ENCODE measurements around the gene HDHD2. TPM values are rescaled to one million over a fixed set of nuclear protein-coding genes. Genes with fewer than 3 reads are reported as not detected.
"Not testable (repeated sequence)": the region's sequence is repeated elsewhere in the genome, so short reads cannot be mapped to it uniquely, and the experiment has no call there.

Gene HDHD2, protein sequence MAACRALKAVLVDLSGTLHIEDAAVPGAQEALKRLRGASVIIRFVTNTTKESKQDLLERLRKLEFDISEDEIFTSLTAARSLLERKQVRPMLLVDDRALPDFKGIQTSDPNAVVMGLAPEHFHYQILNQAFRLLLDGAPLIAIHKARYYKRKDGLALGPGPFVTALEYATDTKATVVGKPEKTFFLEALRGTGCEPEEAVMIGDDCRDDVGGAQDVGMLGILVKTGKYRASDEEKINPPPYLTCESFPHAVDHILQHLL
- total RNA-seq = 28.5 TPM

DNA sequence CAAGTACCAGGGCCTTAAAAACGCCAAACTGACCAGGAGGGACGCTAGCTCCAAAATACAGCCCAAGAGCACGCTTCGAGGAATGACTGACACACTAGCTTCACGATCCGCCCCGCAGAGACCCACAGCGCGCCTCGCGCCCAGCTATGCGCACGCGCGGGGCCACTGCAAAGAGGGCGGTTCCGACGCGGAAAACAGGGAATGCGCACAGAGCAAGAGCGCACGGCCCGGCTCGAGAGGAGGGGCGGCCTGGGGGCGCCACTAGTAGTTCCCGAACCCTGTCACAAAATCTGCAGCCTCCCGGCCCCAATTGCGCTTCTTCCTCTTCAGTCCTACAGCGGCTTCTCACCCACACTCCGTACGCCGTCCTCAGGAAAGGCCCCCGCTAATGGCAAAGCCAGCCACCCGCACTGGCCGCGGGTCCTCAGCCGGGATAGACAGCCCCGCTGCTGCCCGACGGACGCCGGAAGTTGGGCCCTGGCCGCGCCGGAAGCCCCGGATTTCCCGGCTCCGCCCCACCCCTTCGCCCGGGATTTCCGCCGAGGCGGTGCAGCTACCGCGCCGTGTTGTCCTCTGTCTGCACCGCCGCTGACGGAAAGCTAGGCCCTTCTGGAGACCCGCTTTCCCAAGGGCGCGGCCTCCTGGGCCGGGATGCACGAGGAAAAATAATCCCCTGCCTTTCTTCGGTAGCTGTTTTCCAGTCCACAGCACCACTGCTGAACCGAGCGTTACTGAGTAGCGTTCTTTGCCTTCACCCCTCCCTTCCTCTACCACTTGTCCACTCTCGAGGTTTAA lies at the start of gene HDHD2:
Gene HDHD2, minus strand, starts transcription at position 472 of the 795 bp plus-strand sequence. CDS start 14,061 bp downstream, outside the sequence.
- peak; percentile 91 for ATAC-seq

DNA sequence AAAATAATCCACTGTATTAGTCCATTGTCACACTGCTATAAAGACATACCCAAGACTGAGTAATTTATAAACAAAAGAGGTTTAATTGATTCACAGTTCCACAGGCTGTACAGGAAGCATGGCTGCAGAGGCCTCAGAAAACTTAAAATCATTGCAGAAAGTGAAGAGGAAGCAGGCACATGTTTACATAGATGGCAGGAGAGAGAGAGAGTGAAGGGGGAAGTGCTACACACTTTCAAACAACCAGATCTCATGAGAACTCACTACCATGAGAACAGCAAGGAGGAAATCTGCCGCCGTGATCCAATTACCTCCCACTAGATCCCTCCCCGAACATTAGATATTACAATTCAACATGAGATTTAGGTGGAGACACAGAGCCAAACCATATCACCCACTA lies 45.7 kb upstream of the HDHD2 start:
- peak; percentile 52 for ATAC-seq

DNA sequence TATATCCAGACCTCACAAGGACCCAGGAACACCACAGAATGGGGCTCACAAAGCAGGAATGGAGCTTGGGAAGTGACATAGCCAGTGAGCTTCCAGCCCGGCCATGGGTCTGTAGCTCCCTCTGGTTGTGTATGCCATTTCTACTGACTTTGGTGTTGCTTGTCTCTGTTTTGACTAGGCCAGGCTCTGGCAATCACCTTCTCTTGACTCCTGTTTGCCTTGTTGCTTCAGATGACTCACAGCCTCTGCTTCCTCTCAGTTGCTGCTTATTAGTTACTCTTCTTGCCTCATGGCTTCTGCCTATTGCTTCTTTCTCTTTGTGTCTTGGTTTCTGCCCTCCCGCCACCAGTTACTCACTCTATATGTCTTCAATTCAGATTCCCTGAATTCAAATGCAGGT lies 41.7 kb upstream of the HDHD2 start:
- peak; percentile 64 for ATAC-seq

DNA sequence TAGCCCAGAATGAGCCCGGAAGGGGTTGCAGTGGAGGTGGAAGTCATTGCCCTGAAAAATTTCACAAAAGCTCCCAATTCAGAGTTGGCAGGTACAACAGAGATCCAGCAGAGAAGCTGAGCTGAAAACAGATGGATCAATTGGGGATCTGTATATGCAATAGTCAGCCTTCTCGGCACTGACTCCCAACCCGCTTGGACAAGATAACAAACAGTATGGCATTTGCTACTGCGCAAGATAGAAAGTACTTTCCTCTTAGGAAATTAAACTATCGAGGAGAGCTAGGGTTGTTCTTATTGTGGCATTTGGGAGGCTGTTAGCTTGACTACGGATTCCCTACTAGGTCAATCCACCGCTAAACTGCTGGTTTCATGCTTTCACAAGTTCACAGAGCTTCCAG lies 37.4 kb upstream of the HDHD2 start:
- no peak for ATAC-seq

DNA sequence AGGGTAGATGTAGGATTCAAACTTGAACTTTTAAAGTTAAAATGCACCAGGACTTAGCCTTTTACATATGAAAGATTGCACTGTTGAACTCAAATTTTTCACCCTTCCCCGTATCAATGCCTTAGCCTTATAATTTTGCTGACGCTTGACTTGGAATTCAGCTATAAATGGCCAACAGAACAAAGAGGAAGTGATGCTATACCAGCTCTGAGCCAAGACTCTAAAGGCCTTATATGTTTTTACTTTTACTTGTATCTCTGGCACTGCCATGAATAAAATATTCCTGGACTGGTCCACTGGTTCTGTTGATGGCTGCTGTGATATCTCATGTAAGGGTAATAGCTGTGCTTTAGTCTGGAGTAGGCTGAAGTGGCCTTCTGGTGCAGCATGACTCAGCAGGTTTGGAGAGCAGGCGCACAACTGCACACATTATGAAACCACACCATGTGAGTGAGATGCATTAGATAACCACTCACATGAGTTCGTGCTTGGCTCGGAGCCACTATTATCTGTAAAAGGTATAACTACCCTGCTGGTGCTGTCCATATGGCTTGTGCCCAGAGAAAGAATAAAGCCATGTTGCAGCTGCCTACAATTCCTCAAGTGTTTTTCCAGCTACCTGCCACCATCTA lies 34.2 kb upstream of the HDHD2 start:
- peak; percentile 51 for ATAC-seq

DNA sequence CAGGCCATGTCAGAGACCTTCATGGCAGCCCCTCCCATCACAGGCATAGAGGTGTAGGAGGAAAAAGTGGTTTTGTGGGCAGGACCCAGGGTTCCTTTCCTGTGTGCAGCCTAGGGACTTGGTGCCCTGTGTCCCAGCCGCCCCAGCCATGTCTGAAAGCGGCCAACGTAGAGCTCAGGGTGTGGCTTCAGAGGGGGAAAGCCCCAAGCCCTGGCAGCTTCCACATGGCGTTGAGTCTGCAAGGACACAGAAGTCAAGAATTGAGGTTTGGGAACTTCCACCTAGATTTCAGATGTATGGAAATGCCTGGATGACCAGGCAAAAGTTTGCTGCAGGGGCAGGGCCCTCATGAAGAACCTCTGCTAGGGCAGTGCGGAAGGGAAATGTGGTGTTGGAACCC lies 31.9 kb upstream of the HDHD2 start:
- not testable (repeated sequence) for ATAC-seq

DNA sequence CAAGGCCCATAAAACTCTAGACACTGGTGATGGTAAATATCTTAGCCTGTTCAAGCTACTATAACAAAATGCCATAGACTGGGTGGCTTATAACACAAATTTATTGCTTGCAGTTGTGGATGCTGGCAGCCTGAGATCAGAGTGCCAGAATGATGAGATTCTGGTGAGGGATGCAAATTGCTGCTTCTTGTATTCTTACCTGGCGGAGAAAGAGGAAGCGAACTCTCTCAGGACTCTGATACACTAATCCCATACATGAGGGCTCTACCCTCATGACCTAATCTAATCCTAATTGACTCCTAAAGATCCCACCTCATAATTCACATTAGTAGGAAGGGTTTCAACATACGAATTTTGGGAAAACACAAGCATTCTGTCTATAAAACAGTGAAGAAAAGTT lies 30.5 kb upstream of the HDHD2 start:
- no peak for ATAC-seq

DNA sequence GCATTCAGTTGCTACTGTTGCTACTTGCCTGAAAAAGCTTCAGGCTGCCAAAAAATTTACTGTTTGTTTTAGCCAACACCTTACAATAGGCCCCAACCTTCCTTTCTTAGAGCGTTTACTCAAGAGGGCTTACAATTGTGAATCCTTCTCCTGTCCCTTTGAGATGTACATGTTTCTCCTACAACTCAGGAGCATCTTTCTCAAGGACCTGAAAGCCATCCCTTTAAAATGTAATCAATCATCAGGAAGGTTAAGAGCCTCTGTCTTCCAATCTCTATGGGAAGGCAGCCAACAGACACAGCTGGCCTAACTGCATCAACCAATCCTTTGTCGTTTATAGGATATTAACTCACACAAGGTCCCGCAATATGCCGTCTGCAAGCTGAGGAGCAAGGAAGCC lies 29.2 kb upstream of the HDHD2 start:
- ATAC-seq = no peak

DNA sequence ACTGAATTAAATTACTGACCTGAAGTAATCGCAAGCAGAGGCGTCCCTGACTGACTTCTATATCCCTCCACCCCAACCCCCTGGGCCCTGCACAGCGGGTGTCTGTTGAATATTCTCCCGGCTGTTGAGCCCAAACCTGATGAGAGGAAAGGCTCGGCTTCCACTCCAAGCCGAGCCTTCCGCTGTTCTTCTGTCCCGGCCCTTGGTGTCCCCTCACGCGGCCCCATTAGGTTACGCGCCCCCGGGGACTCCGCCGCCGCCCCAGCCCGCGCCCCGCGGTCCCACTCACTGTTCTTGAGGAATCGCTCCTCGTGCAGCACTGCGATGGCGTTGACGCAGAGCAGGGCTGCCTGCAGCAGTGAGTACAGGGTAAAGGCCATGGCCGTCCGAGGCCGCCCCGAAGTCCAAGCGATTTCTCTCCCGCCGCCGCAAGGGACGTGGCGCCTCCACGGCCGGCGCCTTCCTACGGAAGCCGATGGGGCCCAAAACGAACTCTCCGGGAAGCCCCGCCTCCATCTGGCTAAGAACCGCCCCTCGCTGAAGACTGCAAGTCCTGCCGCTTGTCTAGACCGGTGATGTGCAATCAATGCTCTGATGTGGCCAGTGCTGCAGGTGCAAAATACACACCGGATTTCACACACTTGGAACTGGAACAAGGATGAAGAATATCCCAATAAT lies 25.7 kb upstream of the HDHD2 start, which contains the start of gene IER3IP1:
Gene IER3IP1, minus strand, starts transcription at position 467 of the 678 bp plus-strand sequence. Its CDS starts 87 bp downstream, at position 380.
- peak; percentile 97 for ATAC-seq

DNA sequence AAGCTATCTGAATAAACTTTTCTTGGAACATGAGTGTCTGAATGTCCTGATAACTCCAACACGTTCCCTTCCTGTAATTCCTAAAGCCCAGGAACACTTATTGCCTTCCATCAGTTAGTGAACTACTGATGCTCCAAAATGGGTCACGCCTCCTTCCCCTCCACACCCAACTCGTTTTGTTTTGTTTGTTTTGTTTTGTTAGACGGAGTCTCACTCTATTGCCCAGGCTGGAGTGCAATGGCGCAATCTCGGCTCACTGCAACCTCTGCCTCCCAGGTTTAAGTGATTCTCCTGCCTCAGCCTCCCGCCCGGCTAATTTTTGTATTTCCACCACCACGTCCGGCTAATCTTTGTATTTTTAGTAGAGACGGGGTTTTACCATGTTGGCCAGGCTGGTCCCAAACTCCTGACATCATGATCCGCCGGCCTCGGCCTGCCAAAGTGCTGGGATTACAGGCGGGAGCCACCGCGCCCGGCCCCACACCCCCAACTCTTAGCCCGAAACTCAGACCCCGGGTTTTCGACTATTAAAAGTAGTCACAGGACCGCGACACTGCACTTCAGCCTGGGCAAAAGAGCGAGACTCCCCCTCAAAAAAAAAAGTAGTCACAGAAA lies 25.1 kb upstream of the HDHD2 start:
- ATAC-seq = peak; percentile 43

DNA sequence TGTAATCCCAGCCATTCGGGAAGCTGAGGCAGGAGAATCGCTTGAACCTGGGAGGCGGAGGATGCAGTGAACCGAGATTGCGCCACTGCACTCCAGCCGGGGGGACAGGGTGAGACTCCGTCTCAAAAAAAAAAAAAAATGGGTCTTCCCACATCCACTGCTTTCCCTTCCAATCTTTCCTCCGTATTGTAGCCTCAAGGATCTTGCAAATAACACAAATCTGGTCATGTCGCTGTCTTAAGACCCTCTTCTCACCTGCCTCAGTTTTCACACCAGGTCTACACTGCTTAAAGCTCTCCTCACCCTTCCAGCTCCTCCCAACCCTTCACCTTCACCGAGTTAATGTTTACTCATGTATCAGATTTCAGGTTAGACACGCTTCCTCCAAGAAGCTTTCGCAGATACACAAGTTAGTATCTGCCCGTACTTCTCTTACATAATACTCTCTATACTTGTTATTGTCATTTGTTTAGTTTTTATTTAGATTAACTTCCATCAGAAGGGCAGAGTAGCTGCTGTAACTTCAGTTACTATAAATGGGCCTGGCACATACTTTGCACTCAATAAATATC lies 24.3 kb upstream of the HDHD2 start:
- ATAC-seq = peak; percentile 78

DNA sequence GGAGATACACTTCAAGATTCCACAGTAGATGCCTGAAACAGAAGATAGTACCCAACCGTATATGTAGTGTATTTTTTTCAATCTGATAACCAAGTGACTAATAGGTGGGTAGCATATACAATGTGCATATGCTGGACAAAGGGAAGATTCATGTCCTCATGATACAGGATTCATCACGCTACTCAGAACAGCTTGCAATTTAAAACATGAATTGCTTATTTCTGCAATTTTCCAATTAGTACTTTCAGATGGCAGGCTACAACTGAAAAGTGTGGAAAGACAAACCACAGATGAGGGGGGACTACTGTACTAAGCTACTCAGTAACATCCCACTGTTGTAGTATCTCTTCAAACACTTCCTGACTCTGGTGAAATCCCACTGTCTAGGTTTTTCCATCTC lies 22.2 kb upstream of the HDHD2 start:
- no peak for ATAC-seq

DNA sequence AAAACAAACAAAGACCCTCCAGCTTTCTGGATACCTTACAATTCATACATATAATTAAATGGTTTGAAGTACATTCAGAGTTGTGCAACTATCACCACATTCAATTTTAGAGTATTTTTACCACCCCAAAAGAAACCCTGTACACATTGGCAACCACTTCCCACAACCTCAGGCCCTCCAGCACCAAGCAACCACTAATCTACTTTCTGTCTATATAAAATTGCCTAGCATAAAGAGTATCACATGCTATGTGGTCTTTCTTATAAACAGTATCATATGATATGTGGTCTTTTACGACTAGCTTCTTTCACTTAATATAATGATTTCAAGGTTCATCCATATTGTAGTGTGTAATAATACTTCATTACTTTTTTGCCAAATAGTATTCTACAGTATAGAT lies 18.6 kb upstream of the HDHD2 start:
- no peak for ATAC-seq

DNA sequence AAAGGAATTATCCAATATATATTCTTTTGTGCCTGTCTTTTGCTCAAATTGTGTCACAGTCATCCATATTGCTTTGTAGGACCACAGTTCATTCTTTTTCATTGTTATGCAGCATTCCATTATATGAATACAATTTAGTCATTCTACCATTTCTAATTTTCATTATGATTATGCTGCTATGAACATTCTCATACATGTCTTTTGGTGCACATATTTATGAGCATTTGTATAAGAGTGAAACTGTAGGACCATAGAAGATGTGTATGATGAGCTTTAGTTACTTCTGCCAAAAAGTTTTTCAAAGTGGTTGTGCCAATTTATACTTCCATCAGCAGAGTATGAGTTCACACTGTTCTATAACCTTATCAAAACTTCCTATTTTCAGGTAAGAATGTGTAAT lies 18.2 kb upstream of the HDHD2 start:
- ATAC-seq = no peak

DNA sequence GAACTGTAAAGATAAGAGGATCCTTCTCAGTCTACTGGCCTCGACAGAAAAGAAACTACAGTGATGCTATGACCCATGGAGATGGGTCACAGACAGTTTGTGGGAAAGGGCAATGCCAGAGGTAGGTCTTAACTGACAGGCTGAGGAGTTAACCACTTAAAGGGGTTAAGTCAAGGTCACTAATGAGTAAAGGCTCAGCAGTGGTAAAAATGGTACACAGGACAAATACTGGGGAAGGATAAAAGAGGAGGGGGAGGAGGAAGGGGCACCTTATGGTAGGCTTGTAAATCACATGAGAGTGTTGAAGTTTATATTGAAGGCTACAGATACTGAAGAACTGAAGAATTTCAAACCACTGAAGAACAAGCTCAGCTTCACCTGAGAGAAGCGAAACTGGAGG lies 16.0 kb upstream of the HDHD2 start:
- ATAC-seq = no peak

DNA sequence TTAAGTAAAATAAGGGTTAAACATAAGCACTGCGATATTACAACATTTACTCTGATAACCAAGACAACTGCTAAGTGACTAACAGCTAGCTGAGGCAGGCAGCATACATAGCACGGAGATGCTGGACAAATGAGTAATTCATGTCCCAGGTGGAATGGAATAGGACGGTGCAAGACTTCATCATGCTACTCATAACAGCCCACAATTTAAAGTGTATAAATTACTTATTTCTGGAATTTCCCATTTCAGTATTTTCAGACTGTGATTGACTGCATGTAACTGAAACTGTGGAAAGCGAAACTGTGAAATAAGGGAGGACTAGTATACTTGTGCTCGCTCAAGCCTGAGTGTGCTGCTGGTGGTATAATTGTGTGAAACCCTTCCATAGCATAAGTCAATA lies 12.9 kb upstream of the HDHD2 start:
- no peak for ATAC-seq

DNA sequence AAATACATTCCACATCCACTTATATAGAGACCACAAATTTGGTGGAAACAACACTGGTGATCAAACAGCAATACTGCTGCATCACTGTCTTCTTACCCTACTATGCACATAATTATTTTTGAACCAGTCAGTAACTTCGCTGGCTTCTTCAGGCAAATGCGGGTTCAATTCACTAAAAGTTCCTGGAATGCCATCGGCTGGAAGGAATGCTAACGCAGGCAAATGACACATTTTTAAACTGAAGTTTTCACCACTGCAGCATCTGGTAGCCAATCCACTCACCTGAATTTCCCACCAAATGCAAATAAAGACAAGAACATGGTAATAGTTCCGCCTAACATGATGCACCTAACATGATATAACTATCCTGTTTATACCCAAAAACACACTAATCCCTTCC lies 10.0 kb upstream of the HDHD2 start:
- ATAC-seq = no peak

DNA sequence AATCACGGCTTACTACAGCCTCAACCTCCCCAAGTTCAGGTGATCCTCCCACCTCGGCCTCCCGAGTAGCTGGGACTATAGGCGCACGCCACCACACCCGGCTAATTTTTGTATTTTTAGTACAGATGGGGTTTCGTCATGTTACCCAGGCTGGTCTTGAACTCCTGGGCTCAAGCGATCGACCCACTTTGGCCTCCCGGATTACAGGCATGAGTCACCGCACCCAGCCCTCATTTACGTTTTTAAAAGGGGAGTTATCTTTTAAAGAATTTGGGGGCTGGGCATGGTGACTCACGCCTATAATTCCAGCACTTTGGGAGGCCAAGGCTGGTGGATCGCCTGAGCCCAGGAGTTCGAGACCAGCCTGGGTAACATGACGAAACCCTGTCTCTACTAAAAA lies 8.1 kb upstream of the HDHD2 start:
- ATAC-seq = not testable (repeated sequence)

DNA sequence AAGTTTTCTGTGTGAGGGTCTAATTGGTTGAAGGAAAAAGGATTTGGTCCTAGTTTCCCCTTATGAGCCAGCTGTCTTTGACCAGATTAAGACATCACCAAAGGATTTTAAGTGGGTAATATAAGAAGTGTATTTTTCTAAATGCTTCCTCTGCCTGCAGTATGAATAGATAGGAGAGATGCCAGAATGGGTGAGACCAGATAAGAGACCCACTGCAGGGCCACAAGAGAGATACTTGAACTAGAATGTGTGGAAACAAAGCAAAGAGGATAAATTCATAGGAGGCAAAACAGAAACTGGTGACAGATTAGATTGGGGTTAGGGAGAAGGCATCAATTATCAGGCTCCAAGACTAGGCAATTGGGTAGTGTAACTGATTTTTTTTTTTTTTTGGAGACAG lies 1.1 kb upstream of the HDHD2 start:
- no peak for ATAC-seq

DNA sequence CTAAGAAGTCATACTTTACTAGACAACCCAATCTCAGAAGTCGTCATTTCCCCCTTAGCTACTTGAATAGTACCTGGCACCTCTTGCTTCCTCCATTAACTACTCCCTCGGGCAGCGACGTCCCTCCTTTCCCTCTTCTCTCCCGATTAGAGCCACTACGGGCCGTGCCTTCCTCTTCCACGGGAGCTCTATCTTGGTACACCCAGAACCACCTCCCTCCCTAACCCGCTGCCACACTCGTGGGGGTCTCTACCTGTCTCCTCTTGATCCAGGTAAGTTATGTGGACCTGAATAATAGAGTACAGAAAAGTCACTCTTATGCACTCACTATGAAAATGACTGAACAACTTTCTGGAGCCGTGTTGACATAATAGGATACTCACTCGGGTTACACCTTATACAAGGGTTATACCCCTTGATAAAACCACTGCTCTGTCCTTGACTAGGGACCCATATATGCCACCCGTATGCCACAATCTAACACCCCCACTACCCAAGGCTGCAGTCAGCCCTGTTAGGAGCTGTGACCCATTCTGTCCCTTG lies 595 bp upstream of the HDHD2 start:
- ATAC-seq = peak; percentile 43

DNA sequence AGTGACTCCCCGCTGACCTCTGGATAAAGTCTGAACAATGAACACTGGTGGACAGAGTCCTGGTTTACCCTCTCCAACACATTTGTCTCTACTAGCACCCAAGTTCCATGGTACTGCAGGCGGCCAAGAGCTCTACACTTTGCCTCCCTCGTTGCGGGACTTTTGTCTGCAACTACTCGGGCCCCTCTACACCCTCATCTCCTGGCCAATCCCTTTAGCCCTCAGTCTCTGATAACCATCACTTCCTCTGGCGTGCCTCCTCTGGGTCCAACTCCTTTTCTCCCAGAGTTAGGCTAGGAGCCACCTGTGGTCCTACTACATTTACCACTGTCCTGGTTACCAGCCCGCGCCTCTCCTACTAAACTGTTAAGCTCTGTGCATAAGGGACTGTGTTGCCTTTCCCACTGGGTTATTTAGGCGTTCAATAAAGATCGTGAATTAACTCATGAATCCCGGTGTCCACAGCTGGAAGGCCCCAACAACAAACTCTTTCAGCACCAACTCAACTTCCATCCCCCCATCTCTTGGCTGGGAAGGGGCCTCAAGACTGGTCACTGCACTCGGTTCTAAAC lies 757 bp downstream of the HDHD2 start:
- ATAC-seq = no peak

DNA sequence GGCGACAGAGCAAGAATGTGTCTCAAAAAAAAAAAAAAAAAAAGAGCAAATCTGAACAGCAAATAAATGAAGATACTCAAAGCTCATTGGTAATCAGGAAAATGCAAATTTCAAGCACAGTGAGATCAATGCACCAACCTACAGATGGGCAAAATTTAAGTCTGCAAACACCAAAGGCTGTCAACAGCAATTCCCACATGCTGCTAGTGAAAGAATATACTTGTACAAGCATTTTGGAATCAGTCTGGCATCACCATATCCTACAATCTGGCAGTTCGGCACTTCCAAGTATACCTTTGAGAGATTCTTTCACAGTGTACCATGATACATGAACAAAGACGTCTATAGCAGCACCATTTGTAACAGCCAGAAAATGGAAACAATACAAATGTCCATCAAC lies 4.1 kb downstream of the HDHD2 start:
- ATAC-seq = no peak
